Neuronal stem cell (in vitro differentiated cells): ENCODE results near the gene MAN2A1.

Experiments used
- DNase-seq: peaks from one replicate; pipeline ENCODE4 v3.0.0-alpha.2; 2013; ENCODE audit warnings: low spot score
- H2AFZ ChIP-seq: one replicate; pipeline ENCODE4 v1.6.1; 2013; ENCODE audit warnings: mild to moderate bottlenecking, low read length, inconsistent platforms
- H2AK5ac ChIP-seq: 2 replicates; pipeline ENCODE4 v1.6.1; 2013; ENCODE audit warnings: low read depth, mild to moderate bottlenecking, inconsistent platforms, low read length, moderate library complexity, mixed read lengths
- H2BK120ac ChIP-seq: 2 replicates; pipeline ENCODE4 v1.6.1; 2013; ENCODE audit warnings: low read depth, mild to moderate bottlenecking, inconsistent platforms, low read length, moderate library complexity, mixed read lengths
- H2BK12ac ChIP-seq: one replicate; pipeline ENCODE4 v1.6.1; 2013; ENCODE audit warnings: low read length, inconsistent platforms
- H2BK15ac ChIP-seq: 2 replicates; pipeline ENCODE4 v1.6.1; 2013; ENCODE audit warnings: mild to moderate bottlenecking, low read length, inconsistent platforms, mixed read lengths
- H2BK5ac ChIP-seq: one replicate; pipeline ENCODE4 v1.6.1; 2013; ENCODE audit warnings: inconsistent platforms, mild to moderate bottlenecking, low read length, moderate library complexity
- H3K14ac ChIP-seq: one replicate; pipeline ENCODE4 v1.6.1; 2013; ENCODE audit warnings: low read length, inconsistent platforms
- H3K18ac ChIP-seq: 2 replicates; pipeline ENCODE4 v1.6.1; 2013; ENCODE audit warnings: low read length, inconsistent platforms
- H3K23ac ChIP-seq: 2 replicates; pipeline ENCODE4 v1.6.1; 2013; ENCODE audit warnings: low read depth, mild to moderate bottlenecking, mixed read lengths, low read length, inconsistent platforms; ENCODE audit not compliant: poor library complexity
- H3K27ac ChIP-seq: replicated peaks from 3 replicates; pipeline ENCODE4 v1.5.1; 2013; ENCODE audit warnings: low read length, inconsistent platforms
- H3K27me3 ChIP-seq, 3 experiments: 2 replicates each; pipeline ENCODE4 v1.6.1; 2013; ENCODE audit warnings: low read length in 3 of 3, mild to moderate bottlenecking in 2 of 3, inconsistent platforms in 1 of 3, low read depth in 1 of 3, mixed read lengths in 1 of 3, moderate library complexity in 1 of 3; ENCODE audit not compliant: control insufficient read depth in 3 of 3, insufficient read depth in 3 of 3
- H3K36me3 ChIP-seq, 2 donors: replicated peaks in 1 of 2; 2 replicates each; pipeline ENCODE4 v1.6.1; 2013; ENCODE audit warnings: low read length in 2 of 2; ENCODE audit not compliant: control insufficient read depth in 2 of 2, insufficient read depth in 2 of 2
- H3K4ac ChIP-seq: 2 replicates; pipeline ENCODE4 v1.6.1; 2013; ENCODE audit warnings: inconsistent platforms, mild to moderate bottlenecking, low read length, moderate library complexity
- H3K4me1 ChIP-seq, 2 donors: 1 replicate in 1 of 2; 2 replicates in 1 of 2; pipeline ENCODE4 v1.6.1; 2013; ENCODE audit warnings: low read length in 2 of 2, low read depth in 1 of 2; ENCODE audit not compliant: control insufficient read depth in 2 of 2, insufficient read depth in 1 of 2
- H3K4me2 ChIP-seq: one replicate; pipeline ENCODE4 v1.6.1; 2013; ENCODE audit warnings: mild to moderate bottlenecking, low read length, inconsistent platforms; ENCODE audit not compliant: insufficient read depth, poor library complexity, severe bottlenecking
- H3K4me3 ChIP-seq, 2 donors: 2 replicates each; pipeline ENCODE4 v1.5.1; 2013; ENCODE audit warnings: low read length in 2 of 2, mild to moderate bottlenecking in 2 of 2, inconsistent platforms in 1 of 2, moderate library complexity in 1 of 2
- H3K79me1 ChIP-seq: one replicate; pipeline ENCODE4 v1.6.1; 2013; ENCODE audit warnings: low read depth, mild to moderate bottlenecking, inconsistent platforms, low read length, moderate library complexity
- H3K9ac ChIP-seq: one replicate; pipeline ENCODE4 v1.6.1; 2013; ENCODE audit warnings: mild to moderate bottlenecking, low read depth, low read length, inconsistent platforms; ENCODE audit not compliant: poor library complexity
- H3K9me3 ChIP-seq, 2 donors: replicated peaks in 1 of 2; 2 replicates each; pipeline versions ENCODE3 to v1.6.1; 2013; ENCODE audit warnings: low read length in 2 of 2, mild to moderate bottlenecking in 2 of 2, inconsistent platforms in 1 of 2, low read depth in 1 of 2, mixed read lengths in 1 of 2, moderate library complexity in 1 of 2; ENCODE audit not compliant: control insufficient read depth in 2 of 2, insufficient read depth in 1 of 2
- H4K8ac ChIP-seq: one replicate; pipeline ENCODE4 v1.6.1; 2013; ENCODE audit warnings: low read depth, mild to moderate bottlenecking, inconsistent platforms, low read length, moderate library complexity
- H4K91ac ChIP-seq: one replicate; pipeline ENCODE4 v1.6.1; 2013; ENCODE audit warnings: low read length, low read depth, mild to moderate bottlenecking, inconsistent platforms; ENCODE audit not compliant: poor library complexity
- WGBS, 2 donors: extraction: QIAGEN DNeasy Blood & Tissue Kit; methylation state at CpG; one replicate each; pipeline ENCODE4 v1.1.7; 2013; ENCODE audit warnings: missing lambda C conversion rate in 2 of 2, mixed read lengths in 1 of 2; ENCODE audit not compliant: insufficient read length in 2 of 2, insufficient replicate concordance in 1 of 2; ENCODE audit errors: extremely low coverage in 2 of 2; 5-methylcytosine and 5-hydroxymethylcytosine counted together

The MAN2A1 gene

GRCh38 chr5:109714592-109714991, 24.9 kb downstream of the MAN2A1 start:
- no peak overlapping the region for H3K27ac ChIP-seq
- no peak overlapping the region for H3K4me3 ChIP-seq
- H4K8ac ChIP-seq = no peak overlapping the region
- no peak overlapping the region for H2AFZ ChIP-seq
- no peaks in the 10 kb centered on the region for H3K4me1 ChIP-seq
- H4K91ac ChIP-seq = no peak overlapping the region
- H3K79me1 ChIP-seq = peaks cover 5% of the 10 kb centered on the region
- no peak for DNase-seq
- no peak overlapping the region for H3K9ac ChIP-seq
- H2BK120ac ChIP-seq = no peak overlapping the region
- no peak overlapping the region for H2BK15ac ChIP-seq
- no CpG with 5 or more reads among the region's 3 CpGs for WGBS, 2 donors
- H2BK5ac ChIP-seq = no peak overlapping the region
- H3K36me3 ChIP-seq = peaks cover 9 to 61% of the 10 kb centered on the region in 2 donors
- no peak overlapping the region for H3K4ac ChIP-seq
- H3K27me3 ChIP-seq = no peaks in the 10 kb centered on the region
- H2BK12ac ChIP-seq = no peak overlapping the region
- peaks cover 0 to 3% of the 10 kb centered on the region in 2 donors for H3K9me3 ChIP-seq
- no peak overlapping the region for H2AK5ac ChIP-seq
- no peak overlapping the region for H3K18ac ChIP-seq
- H3K23ac ChIP-seq = no peak overlapping the region
- H3K4me2 ChIP-seq = no peak overlapping the region
- no peak overlapping the region for H3K14ac ChIP-seq

GRCh38 chr5:109718216-109718615, 28.5 kb downstream of the MAN2A1 start:
- DNase-seq = no peak
- no peak overlapping the region for H2BK12ac ChIP-seq
- H3K4me2 ChIP-seq = no peak overlapping the region
- H2BK15ac ChIP-seq = no peak overlapping the region
- no peak overlapping the region for H3K27ac ChIP-seq
- peaks cover 9 to 72% of the 10 kb centered on the region in 2 donors for H3K36me3 ChIP-seq
- peaks cover 3% of the 10 kb centered on the region for H3K79me1 ChIP-seq
- H2BK120ac ChIP-seq = no peak overlapping the region
- H3K9ac ChIP-seq = no peak overlapping the region
- no peak overlapping the region for H2AFZ ChIP-seq
- no peaks in the 10 kb centered on the region for H3K4me1 ChIP-seq
- no peak overlapping the region for H3K4ac ChIP-seq
- no peak overlapping the region for H3K14ac ChIP-seq
- no peaks in the 10 kb centered on the region for H3K9me3 ChIP-seq
- H4K91ac ChIP-seq = no peak overlapping the region
- H3K4me3 ChIP-seq = no peak overlapping the region
- no peaks in the 10 kb centered on the region for H3K27me3 ChIP-seq
- no peak overlapping the region for H3K18ac ChIP-seq
- H4K8ac ChIP-seq = no peak overlapping the region
- no peak overlapping the region for H2BK5ac ChIP-seq
- H3K23ac ChIP-seq = no peak overlapping the region
- WGBS, 2 donors = no CpG with 5 or more reads among the region's 3 CpGs
- no peak overlapping the region for H2AK5ac ChIP-seq

GRCh38 chr5:109718632-109719031, 28.9 kb downstream of the MAN2A1 start:
- H3K18ac ChIP-seq = no peak overlapping the region
- no peak overlapping the region for H3K27ac ChIP-seq
- H3K14ac ChIP-seq = no peak overlapping the region
- no peak overlapping the region for H2AFZ ChIP-seq
- no peak overlapping the region for H3K9ac ChIP-seq
- no peak overlapping the region for H4K91ac ChIP-seq
- H2BK5ac ChIP-seq = no peak overlapping the region
- H4K8ac ChIP-seq = no peak overlapping the region
- H2AK5ac ChIP-seq = no peak overlapping the region
- peaks cover 7 to 73% of the 10 kb centered on the region in 2 donors for H3K36me3 ChIP-seq
- no peak overlapping the region for H3K4me2 ChIP-seq
- no peaks in the 10 kb centered on the region for H3K27me3 ChIP-seq
- no peak overlapping the region for H3K4me3 ChIP-seq
- H3K4me1 ChIP-seq = no peaks in the 10 kb centered on the region
- H3K79me1 ChIP-seq = peaks cover 3% of the 10 kb centered on the region
- H3K9me3 ChIP-seq = no peaks in the 10 kb centered on the region
- DNase-seq = no peak
- no peak overlapping the region for H2BK15ac ChIP-seq
- no peak overlapping the region for H2BK12ac ChIP-seq
- no CpG with 5 or more reads among the region's 4 CpGs for WGBS, 2 donors
- no peak overlapping the region for H2BK120ac ChIP-seq
- no peak overlapping the region for H3K23ac ChIP-seq
- H3K4ac ChIP-seq = no peak overlapping the region

- H3K27me3 ChIP-seq = no peaks in the 10 kb centered on the region
- no peak overlapping the region for H2AK5ac ChIP-seq
- no peak overlapping the region for H4K91ac ChIP-seq
- no peak overlapping the region for H2BK12ac ChIP-seq
- H3K18ac ChIP-seq = no peak overlapping the region
- no peak overlapping the region for H3K27ac ChIP-seq
- H3K14ac ChIP-seq = no peak overlapping the region
- no peak overlapping the region for H4K8ac ChIP-seq
- H3K23ac ChIP-seq = no peak overlapping the region
- H3K4ac ChIP-seq = no peak overlapping the region
- no peak overlapping the region for H2BK5ac ChIP-seq
- H3K79me1 ChIP-seq = no peaks in the 10 kb centered on the region
- H2BK15ac ChIP-seq = no peak overlapping the region
- H3K36me3 ChIP-seq = peaks cover 7 to 66% of the 10 kb centered on the region in 2 donors
- H3K9me3 ChIP-seq = no peaks in the 10 kb centered on the region
- H3K4me2 ChIP-seq = no peak overlapping the region
- H2BK120ac ChIP-seq = no peak overlapping the region
- DNase-seq = no peak
- H3K9ac ChIP-seq = no peak overlapping the region
- H3K4me3 ChIP-seq = no peak overlapping the region
- no peak overlapping the region for H2AFZ ChIP-seq
- H3K4me1 ChIP-seq = no peaks in the 10 kb centered on the region
Measured at GRCh38 chr5:109719978-109720377, 30.3 kb downstream of the MAN2A1 start.
